ENCODE measurements around the gene CAMTA1. TPM values are rescaled to one million over a fixed set of nuclear protein-coding genes. Genes with fewer than 3 reads are reported as not detected.

CAMTA1 gene
- total RNA-seq, 1 donor from 2014 or later = 63.8 TPM

DNA sequence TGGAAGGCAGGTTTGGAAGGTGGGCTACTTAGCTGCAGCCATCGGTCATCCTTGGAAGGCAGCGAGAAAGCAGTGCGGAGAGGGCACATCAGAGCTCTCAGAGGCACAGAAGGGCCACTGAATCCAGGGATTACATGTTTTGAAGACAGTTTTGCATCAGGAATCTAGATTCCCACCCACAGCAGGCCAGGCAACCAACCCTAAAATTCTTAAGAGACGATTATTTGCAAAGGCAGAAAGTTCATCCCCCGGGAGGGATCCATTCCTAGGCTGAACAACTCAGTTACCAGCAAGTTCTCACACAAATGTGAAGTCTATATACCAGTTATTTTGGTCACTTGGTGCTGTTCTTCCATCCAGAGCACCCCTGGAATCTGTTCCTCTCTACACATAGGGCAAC is 528.6 kb downstream of the CAMTA1 start:
- H3K27ac Mint-ChIP-seq (ENCODE audit: unreplicated experiment) = peak overlapping the region; percentile 37
- TF ChIP-seq, protein P1, sequence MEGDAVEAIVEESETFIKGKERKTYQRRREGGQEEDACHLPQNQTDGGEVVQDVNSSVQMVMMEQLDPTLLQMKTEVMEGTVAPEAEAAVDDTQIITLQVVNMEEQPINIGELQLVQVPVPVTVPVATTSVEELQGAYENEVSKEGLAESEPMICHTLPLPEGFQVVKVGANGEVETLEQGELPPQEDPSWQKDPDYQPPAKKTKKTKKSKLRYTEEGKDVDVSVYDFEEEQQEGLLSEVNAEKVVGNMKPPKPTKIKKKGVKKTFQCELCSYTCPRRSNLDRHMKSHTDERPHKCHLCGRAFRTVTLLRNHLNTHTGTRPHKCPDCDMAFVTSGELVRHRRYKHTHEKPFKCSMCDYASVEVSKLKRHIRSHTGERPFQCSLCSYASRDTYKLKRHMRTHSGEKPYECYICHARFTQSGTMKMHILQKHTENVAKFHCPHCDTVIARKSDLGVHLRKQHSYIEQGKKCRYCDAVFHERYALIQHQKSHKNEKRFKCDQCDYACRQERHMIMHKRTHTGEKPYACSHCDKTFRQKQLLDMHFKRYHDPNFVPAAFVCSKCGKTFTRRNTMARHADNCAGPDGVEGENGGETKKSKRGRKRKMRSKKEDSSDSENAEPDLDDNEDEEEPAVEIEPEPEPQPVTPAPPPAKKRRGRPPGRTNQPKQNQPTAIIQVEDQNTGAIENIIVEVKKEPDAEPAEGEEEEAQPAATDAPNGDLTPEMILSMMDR (IDR thresholded peaks at IDR 0.05) = no peak
- no peak for DNase-seq (ENCODE audit: low spot score)
- H3K36me3 Mint-ChIP-seq (ENCODE audit: low read depth) = no peaks in the 10 kb centered on the region
- H3K4me1 Mint-ChIP-seq (ENCODE audit: low read depth) = peaks cover 30% of the 10 kb centered on the region
- no peaks in the 10 kb centered on the region for H3K27me3 Mint-ChIP-seq (ENCODE audit: low read depth)
- H3K9me3 Mint-ChIP-seq (ENCODE audit: low read depth) = no peaks in the 10 kb centered on the region
- no peak overlapping the region for H3K4me3 Mint-ChIP-seq (ENCODE audit: unreplicated experiment)

DNA sequence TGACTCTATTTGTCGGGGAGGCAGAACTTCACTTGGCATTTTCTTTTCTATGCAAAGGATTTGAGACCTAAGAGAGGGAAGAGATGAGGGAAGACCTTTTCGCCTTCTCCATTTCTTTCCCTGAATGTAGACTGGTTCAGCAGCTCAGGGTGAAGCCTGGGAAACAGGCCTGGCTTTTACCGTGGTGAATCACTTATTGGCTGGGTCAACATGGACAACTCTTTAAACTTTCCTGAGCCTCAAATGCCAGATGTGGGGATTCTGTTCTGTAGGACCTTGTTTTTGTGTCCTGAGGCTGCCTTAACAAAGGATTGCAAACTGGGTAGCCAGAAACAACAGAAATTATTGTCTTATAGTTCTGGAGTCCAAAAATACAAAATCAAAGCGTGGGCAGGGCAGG is 530.1 kb downstream of the CAMTA1 start:
- no peaks in the 10 kb centered on the region for H3K27me3 Mint-ChIP-seq (ENCODE audit: low read depth)
- no peak overlapping the region for H3K4me3 Mint-ChIP-seq (ENCODE audit: unreplicated experiment)
- H3K9me3 Mint-ChIP-seq (ENCODE audit: low read depth) = no peaks in the 10 kb centered on the region
- no peak for DNase-seq (ENCODE audit: low spot score)
- H3K36me3 Mint-ChIP-seq (ENCODE audit: low read depth) = no peaks in the 10 kb centered on the region
- H3K4me1 Mint-ChIP-seq (ENCODE audit: low read depth) = peaks cover 28% of the 10 kb centered on the region
- TF ChIP-seq, protein P1 (IDR thresholded peaks at IDR 0.05) = no peak
- no peak overlapping the region for H3K27ac Mint-ChIP-seq (ENCODE audit: unreplicated experiment)

DNA sequence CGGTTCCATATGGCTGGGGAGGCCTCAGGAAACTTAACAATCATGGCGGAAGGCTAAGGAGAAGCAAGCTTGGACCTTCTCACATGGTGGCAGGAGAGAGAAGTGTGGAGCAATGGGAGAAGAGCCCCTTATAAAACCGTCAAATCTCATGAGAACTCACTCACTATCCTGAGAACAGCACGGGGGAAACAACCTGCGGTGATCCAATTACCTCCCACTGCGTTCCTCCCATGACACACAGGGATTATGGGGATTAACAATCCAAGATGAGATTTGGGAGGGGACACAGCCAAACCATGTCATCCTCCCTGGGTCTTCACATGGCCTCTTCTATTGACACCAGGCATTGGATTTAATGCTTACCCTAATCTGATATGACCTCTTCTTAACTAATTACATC is 530.7 kb downstream of the CAMTA1 start:
- TF ChIP-seq, protein P1 (IDR thresholded peaks at IDR 0.05) = no peak
- Mint-ChIP-seq H3K4me3 (ENCODE audit: unreplicated experiment) (no peak overlapping the region), H3K27ac (ENCODE audit: unreplicated experiment) (no peak overlapping the region), H3K27me3 (ENCODE audit: low read depth) (no peaks in the 10 kb centered on the region), H3K9me3 (ENCODE audit: low read depth) (no peaks in the 10 kb centered on the region), H3K36me3 (ENCODE audit: low read depth) (no peaks in the 10 kb centered on the region), H3K4me1 (ENCODE audit: low read depth) (peaks cover 28% of the 10 kb centered on the region)
- no peak for DNase-seq (ENCODE audit: low spot score)

DNA sequence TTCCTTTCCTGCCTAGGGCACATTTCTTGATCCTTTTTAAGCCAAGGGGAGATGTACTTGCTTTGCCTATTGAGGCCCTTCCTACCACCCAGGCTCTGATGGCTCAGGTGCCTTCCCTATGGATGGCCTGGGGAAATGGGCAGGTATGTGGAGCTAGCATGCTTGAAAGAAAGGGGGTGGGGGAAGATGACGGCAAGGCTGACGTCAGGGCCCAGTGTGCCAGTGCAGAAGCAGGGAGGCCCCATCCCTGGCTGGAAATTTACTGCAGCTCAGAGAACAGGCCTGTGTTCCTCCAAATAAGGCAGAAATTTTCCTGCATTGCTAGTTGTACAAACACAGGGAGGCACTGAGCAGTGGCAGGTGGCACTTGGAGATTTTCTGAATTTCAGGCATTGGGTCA is 532.6 kb downstream of the CAMTA1 start:
- Mint-ChIP-seq H3K27me3 (ENCODE audit: low read depth) (no peaks in the 10 kb centered on the region), H3K27ac (ENCODE audit: unreplicated experiment) (no peak overlapping the region), H3K4me3 (ENCODE audit: unreplicated experiment) (no peak overlapping the region), H3K4me1 (ENCODE audit: low read depth) (peaks cover 21% of the 10 kb centered on the region), H3K36me3 (ENCODE audit: low read depth) (no peaks in the 10 kb centered on the region), H3K9me3 (ENCODE audit: low read depth) (no peaks in the 10 kb centered on the region)
- TF ChIP-seq, protein P1 (IDR thresholded peaks at IDR 0.05) = no peak
- no peak for DNase-seq (ENCODE audit: low spot score)

DNA sequence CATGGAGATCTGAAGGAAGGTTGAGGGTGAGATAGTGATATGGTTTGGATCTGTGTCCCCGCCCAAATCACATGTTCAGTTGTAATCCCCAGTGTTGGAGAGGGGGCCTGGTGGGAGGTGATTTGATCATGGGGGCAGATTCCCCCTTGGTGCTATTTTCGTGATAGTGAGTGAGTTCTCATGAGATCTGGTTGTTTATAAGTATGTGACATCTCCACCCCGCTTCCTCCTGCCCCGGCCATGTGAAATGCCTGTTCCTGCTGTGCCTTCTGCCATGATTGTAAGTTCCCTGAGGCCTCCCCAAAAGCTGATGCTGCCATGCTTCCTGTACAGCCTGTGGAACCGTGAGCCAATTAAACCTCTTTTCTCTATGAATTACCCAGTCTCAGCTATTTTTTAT is 533.9 kb downstream of the CAMTA1 start:
- H3K27ac Mint-ChIP-seq (ENCODE audit: unreplicated experiment) = no peak overlapping the region

More for the DNA sequence above, 533.9 kb downstream of the CAMTA1 start:
- H3K4me3 Mint-ChIP-seq (ENCODE audit: unreplicated experiment) = no peak overlapping the region
- H3K9me3 Mint-ChIP-seq (ENCODE audit: low read depth) = peaks cover 3% of the 10 kb centered on the region
- H3K27me3 Mint-ChIP-seq (ENCODE audit: low read depth) = no peaks in the 10 kb centered on the region
- H3K4me1 Mint-ChIP-seq (ENCODE audit: low read depth) = peaks cover 8% of the 10 kb centered on the region
- H3K36me3 Mint-ChIP-seq (ENCODE audit: low read depth) = no peaks in the 10 kb centered on the region
- TF ChIP-seq, protein P1 (IDR thresholded peaks at IDR 0.05) = no peak
- no peak for DNase-seq (ENCODE audit: low spot score)
